ENCODE results near the gene CEP120.

Gene CEP120

DNA sequence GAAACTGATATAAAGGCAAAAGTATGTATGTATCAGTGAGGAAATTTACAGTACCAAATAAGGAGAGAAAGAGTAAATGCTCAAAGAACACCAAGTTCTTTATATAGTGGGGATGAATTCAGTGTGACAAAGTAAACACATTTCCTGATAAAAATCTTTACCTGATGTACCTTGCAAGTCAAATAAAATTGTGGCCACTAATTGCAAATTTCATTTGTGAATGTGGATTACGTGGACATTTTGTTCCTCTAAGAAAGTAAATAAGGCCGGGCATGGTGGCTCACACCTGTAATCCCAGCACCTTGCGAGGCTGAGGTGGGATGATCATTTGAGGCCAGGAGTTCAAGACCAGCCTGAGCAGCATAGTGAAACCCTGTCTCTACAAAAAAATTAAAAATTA lies 25.7 kb downstream of the CEP120 start:
- Histone ChIP-seq H3K4me2 (ENCODE audit: low read length) (no peak overlapping the region), H4K8ac (ENCODE audit: low read depth, low read length) (no peak overlapping the region), H2BK5ac (ENCODE audit: low read length) (no peak overlapping the region), H3K18ac (ENCODE audit: low read length) (no peak overlapping the region), H3K23ac (ENCODE audit: low read length) (no peak overlapping the region), H4K5ac (ENCODE audit: low read length) (no peak overlapping the region), H2BK15ac (replicated peaks; ENCODE audit: low read depth) (no peak overlapping the region), H3K79me1 (ENCODE audit: low read length) (no peaks in the 10 kb centered on the region), H3K36me3 (ENCODE audit: control insufficient read depth, insufficient read depth, low read length) (no peaks in the 10 kb centered on the region), H3K79me2 (ENCODE audit: control insufficient read depth, insufficient read depth, low read length) (no peaks in the 10 kb centered on the region), H2BK120ac (ENCODE audit: low read depth, low read length) (no peak overlapping the region), H3K27me3 (ENCODE audit: insufficient read depth, low read length, poor library complexity) (no peaks in the 10 kb centered on the region), H3K4ac (ENCODE audit: low read depth, low read length) (no peak overlapping the region), H3K56ac (ENCODE audit: low read length) (no peak overlapping the region), H3K27ac (ENCODE audit: low read depth, low read length) (no peak overlapping the region), H3K4me3 (ENCODE audit: low read length) (no peak overlapping the region), H3K4me1 (ENCODE audit: control insufficient read depth, low read depth, low read length) (no peaks in the 10 kb centered on the region), H3K9ac (ENCODE audit: low read length) (no peak overlapping the region), H2AK5ac (ENCODE audit: low read length) (no peak overlapping the region)
- no CpG with 5 or more reads among the region's 3 CpGs for WGBS (ENCODE audit: extremely low coverage, insufficient coverage, low lambda C conversion rate)
- DNase-seq: no peak

DNA sequence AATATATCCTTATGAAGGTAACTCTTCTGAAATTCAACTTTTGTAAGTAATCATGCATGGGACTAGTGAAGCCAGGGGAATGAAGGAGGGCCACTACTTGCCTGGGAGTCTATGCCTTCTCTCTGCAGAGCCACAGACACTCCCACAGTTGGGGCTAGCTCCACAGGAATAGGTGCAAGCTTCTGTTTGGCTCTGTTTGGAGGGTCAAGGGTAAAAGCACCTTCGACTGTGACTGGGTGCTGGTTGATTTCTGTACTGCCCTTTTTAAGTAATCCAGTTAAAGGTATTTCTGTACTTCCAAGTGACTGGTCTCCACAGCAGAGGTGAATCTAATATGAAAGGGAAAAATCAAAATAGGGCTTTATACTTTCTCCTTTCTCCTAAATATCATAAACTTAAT lies 32.2 kb downstream of the CEP120 start:
- no peak overlapping the region for H4K5ac ChIP-seq (ENCODE audit: low read length)
- H3K36me3 ChIP-seq (ENCODE audit: control insufficient read depth, insufficient read depth, low read length): no peaks in the 10 kb centered on the region
- no peak overlapping the region for H3K56ac ChIP-seq (ENCODE audit: low read length)
- H2BK5ac ChIP-seq (ENCODE audit: low read length): no peak overlapping the region
- no peak overlapping the region for H3K23ac ChIP-seq (ENCODE audit: low read length)
- H3K4me1 ChIP-seq (ENCODE audit: control insufficient read depth, low read depth, low read length): no peaks in the 10 kb centered on the region
- no peaks in the 10 kb centered on the region for H3K79me1 ChIP-seq (ENCODE audit: low read length)
- H3K79me2 ChIP-seq (ENCODE audit: control insufficient read depth, insufficient read depth, low read length): no peaks in the 10 kb centered on the region
- no peak overlapping the region for H3K4me3 ChIP-seq (ENCODE audit: low read length)
- no peak overlapping the region for H2BK15ac ChIP-seq (replicated peaks; ENCODE audit: low read depth)
- H3K9ac ChIP-seq (ENCODE audit: low read length): no peak overlapping the region
- no CpG with 5 or more reads among the region's 1 CpG for WGBS (ENCODE audit: extremely low coverage, insufficient coverage, low lambda C conversion rate)
- no peak overlapping the region for H3K4me2 ChIP-seq (ENCODE audit: low read length)
- H3K18ac ChIP-seq (ENCODE audit: low read length): no peak overlapping the region
- H3K27me3 ChIP-seq (ENCODE audit: insufficient read depth, low read length, poor library complexity): no peaks in the 10 kb centered on the region
- no peak overlapping the region for H2AK5ac ChIP-seq (ENCODE audit: low read length)
- no peak overlapping the region for H3K27ac ChIP-seq (ENCODE audit: low read depth, low read length)
- no peak overlapping the region for H2BK120ac ChIP-seq (ENCODE audit: low read depth, low read length)
- DNase-seq: no peak
- no peak overlapping the region for H4K8ac ChIP-seq (ENCODE audit: low read depth, low read length)
- no peak overlapping the region for H3K4ac ChIP-seq (ENCODE audit: low read depth, low read length)

DNA sequence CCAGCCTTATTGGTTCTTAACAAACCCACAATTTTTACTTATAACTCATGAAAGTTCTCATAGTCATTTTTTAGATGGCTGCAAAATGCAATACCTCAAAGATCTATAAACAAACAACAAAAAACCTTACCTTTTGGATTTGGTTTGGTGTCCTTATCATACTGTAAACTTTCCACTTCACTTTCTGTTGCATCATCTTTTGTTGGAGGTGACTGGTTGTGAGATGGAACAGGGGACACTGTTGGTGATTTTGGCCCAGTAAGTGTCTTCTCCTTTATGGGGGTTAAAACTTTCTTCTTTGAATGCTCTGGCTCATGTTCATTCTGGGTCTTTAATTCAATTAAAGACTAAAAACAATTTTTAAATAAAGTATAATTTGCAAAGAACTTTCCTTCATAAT lies 33.4 kb downstream of the CEP120 start:
- no peak overlapping the region for H3K4ac ChIP-seq (ENCODE audit: low read depth, low read length)
- H3K27ac ChIP-seq (ENCODE audit: low read depth, low read length): no peak overlapping the region
- no peak for DNase-seq
- H3K56ac ChIP-seq (ENCODE audit: low read length): no peak overlapping the region
- no peak overlapping the region for H4K5ac ChIP-seq (ENCODE audit: low read length)
- no peak overlapping the region for H4K8ac ChIP-seq (ENCODE audit: low read depth, low read length)
- H3K79me2 ChIP-seq (ENCODE audit: control insufficient read depth, insufficient read depth, low read length): no peaks in the 10 kb centered on the region
- H2AK5ac ChIP-seq (ENCODE audit: low read length): no peak overlapping the region
- H3K4me2 ChIP-seq (ENCODE audit: low read length): no peak overlapping the region
- H3K9ac ChIP-seq (ENCODE audit: low read length): no peak overlapping the region
- H3K36me3 ChIP-seq (ENCODE audit: control insufficient read depth, insufficient read depth, low read length): no peaks in the 10 kb centered on the region
- no peaks in the 10 kb centered on the region for H3K4me1 ChIP-seq (ENCODE audit: control insufficient read depth, low read depth, low read length)
- H3K79me1 ChIP-seq (ENCODE audit: low read length): no peaks in the 10 kb centered on the region
- no peak overlapping the region for H2BK5ac ChIP-seq (ENCODE audit: low read length)
- no peak overlapping the region for H3K23ac ChIP-seq (ENCODE audit: low read length)
- H2BK15ac ChIP-seq (replicated peaks; ENCODE audit: low read depth): no peak overlapping the region
- H2BK120ac ChIP-seq (ENCODE audit: low read depth, low read length): no peak overlapping the region
- no peak overlapping the region for H3K18ac ChIP-seq (ENCODE audit: low read length)
- H3K27me3 ChIP-seq (ENCODE audit: insufficient read depth, low read length, poor library complexity): no peaks in the 10 kb centered on the region
- H3K4me3 ChIP-seq (ENCODE audit: low read length): no peak overlapping the region

DNA sequence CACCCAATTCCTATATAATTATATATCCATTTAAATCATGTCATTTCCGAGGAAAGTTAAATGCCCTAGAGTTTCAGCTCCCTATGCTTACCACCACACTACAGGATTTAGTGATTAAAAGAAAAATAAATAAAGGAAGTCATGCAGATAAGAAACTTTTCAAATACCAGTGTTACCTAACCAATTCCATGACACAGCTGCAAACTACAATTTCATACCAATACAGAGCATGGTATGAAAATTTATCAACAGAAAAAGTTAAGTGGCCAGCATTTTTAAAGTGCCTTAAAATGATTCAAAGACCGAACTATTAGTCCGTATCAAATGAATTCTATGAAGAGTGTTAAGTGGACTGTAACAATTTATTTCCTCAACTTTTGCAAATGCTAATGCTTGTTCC lies 35.9 kb downstream of the CEP120 start:
- Histone ChIP-seq H2BK15ac (replicated peaks; ENCODE audit: low read depth) (no peak overlapping the region), H3K4me3 (ENCODE audit: low read length) (no peak overlapping the region), H3K27me3 (ENCODE audit: insufficient read depth, low read length, poor library complexity) (no peaks in the 10 kb centered on the region), H3K27ac (ENCODE audit: low read depth, low read length) (no peak overlapping the region), H3K9ac (ENCODE audit: low read length) (no peak overlapping the region), H2AK5ac (ENCODE audit: low read length) (no peak overlapping the region), H3K4me1 (ENCODE audit: control insufficient read depth, low read depth, low read length) (no peaks in the 10 kb centered on the region), H3K36me3 (ENCODE audit: control insufficient read depth, insufficient read depth, low read length) (no peaks in the 10 kb centered on the region), H3K23ac (ENCODE audit: low read length) (no peak overlapping the region), H3K4me2 (ENCODE audit: low read length) (no peak overlapping the region), H3K79me2 (ENCODE audit: control insufficient read depth, insufficient read depth, low read length) (no peaks in the 10 kb centered on the region), H3K4ac (ENCODE audit: low read depth, low read length) (no peak overlapping the region), H3K18ac (ENCODE audit: low read length) (no peak overlapping the region), H3K79me1 (ENCODE audit: low read length) (no peaks in the 10 kb centered on the region), H2BK120ac (ENCODE audit: low read depth, low read length) (no peak overlapping the region), H2BK5ac (ENCODE audit: low read length) (no peak overlapping the region), H4K5ac (ENCODE audit: low read length) (no peak overlapping the region), H3K56ac (ENCODE audit: low read length) (no peak overlapping the region), H4K8ac (ENCODE audit: low read depth, low read length) (no peak overlapping the region)
- no peak for DNase-seq
- WGBS (ENCODE audit: extremely low coverage, insufficient coverage, low lambda C conversion rate): no CpG with 5 or more reads among the region's 3 CpGs

DNA sequence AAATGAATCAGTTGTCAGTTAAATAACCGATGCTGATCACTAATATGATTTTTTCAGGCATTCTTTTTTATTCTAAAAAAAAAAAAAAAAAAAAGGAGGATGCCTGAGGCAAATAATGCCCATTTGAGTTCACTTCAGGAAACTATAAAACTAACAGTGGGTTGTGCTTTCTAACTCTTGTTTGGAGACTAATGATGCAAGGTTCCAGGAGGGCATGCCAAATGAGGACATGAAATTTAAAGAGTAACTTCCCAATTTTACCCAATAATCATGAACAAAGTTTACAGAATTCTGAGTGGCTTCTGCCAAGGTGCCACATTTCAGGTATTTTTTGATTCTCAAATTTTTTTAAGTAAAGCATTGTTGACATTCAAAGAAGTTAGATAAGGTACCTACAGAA lies 41.0 kb downstream of the CEP120 start:
- Histone ChIP-seq H2BK5ac (ENCODE audit: low read length) (no peak overlapping the region), H3K27ac (ENCODE audit: low read depth, low read length) (no peak overlapping the region), H3K9ac (ENCODE audit: low read length) (no peak overlapping the region), H3K4ac (ENCODE audit: low read depth, low read length) (no peak overlapping the region), H3K4me3 (ENCODE audit: low read length) (no peak overlapping the region), H3K36me3 (ENCODE audit: control insufficient read depth, insufficient read depth, low read length) (no peaks in the 10 kb centered on the region), H3K4me2 (ENCODE audit: low read length) (no peak overlapping the region), H3K23ac (ENCODE audit: low read length) (no peak overlapping the region), H3K79me2 (ENCODE audit: control insufficient read depth, insufficient read depth, low read length) (no peaks in the 10 kb centered on the region), H3K79me1 (ENCODE audit: low read length) (no peaks in the 10 kb centered on the region), H2BK120ac (ENCODE audit: low read depth, low read length) (no peak overlapping the region), H3K56ac (ENCODE audit: low read length) (no peak overlapping the region), H4K8ac (ENCODE audit: low read depth, low read length) (no peak overlapping the region), H3K18ac (ENCODE audit: low read length) (no peak overlapping the region), H2BK15ac (replicated peaks; ENCODE audit: low read depth) (no peak overlapping the region), H2AK5ac (ENCODE audit: low read length) (no peak overlapping the region), H3K4me1 (ENCODE audit: control insufficient read depth, low read depth, low read length) (no peaks in the 10 kb centered on the region), H4K5ac (ENCODE audit: low read length) (no peak overlapping the region), H3K27me3 (ENCODE audit: insufficient read depth, low read length, poor library complexity) (no peaks in the 10 kb centered on the region)
- no CpG with 5 or more reads among the region's 1 CpG for WGBS (ENCODE audit: extremely low coverage, insufficient coverage, low lambda C conversion rate)
- no peak for DNase-seq

DNA sequence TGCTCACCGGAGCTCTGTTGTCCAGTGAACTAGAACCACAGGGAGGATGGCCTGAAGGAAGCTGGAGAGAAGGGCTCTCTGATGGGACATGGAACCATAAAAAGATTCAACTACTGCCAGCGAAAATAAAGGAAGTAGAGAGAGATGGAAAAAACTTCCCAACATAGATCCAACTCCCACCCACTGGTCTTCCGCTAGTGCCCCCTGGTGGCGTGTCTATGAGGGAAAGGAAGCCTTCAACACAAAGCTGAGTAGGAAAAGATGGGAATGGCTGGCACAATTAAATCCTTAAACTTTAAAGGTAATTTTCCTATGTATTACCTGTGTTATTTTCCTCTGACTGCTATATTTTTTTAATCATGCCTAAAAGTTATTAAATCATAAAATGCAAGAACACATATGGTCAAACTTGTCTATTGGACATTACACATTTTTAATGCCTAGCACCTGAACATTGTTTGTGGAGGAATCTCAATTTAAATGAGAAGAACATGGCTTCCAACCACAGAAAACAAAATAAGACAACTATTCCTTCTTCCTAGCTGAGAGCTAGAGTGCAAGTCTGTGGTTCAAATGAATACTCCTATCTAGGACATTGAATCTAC lies 51.5 kb downstream of the CEP120 start:
- Histone ChIP-seq H3K4me1 (ENCODE audit: control insufficient read depth, low read depth, low read length) (no peaks in the 10 kb centered on the region), H4K8ac (ENCODE audit: low read depth, low read length) (no peak overlapping the region), H3K23ac (ENCODE audit: low read length) (no peak overlapping the region), H3K4ac (ENCODE audit: low read depth, low read length) (no peak overlapping the region), H3K9ac (ENCODE audit: low read length) (no peak overlapping the region), H3K79me1 (ENCODE audit: low read length) (no peaks in the 10 kb centered on the region), H2BK5ac (ENCODE audit: low read length) (no peak overlapping the region), H3K27ac (ENCODE audit: low read depth, low read length) (no peak overlapping the region), H2BK15ac (replicated peaks; ENCODE audit: low read depth) (no peak overlapping the region), H3K4me2 (ENCODE audit: low read length) (no peak overlapping the region), H3K18ac (ENCODE audit: low read length) (no peak overlapping the region), H3K79me2 (ENCODE audit: control insufficient read depth, insufficient read depth, low read length) (no peaks in the 10 kb centered on the region), H4K5ac (ENCODE audit: low read length) (no peak overlapping the region), H2AK5ac (ENCODE audit: low read length) (no peak overlapping the region), H3K4me3 (ENCODE audit: low read length) (no peak overlapping the region), H3K56ac (ENCODE audit: low read length) (no peak overlapping the region), H3K27me3 (ENCODE audit: insufficient read depth, low read length, poor library complexity) (no peaks in the 10 kb centered on the region), H3K36me3 (ENCODE audit: control insufficient read depth, insufficient read depth, low read length) (peaks cover 1% of the 10 kb centered on the region), H2BK120ac (ENCODE audit: low read depth, low read length) (no peak overlapping the region)
- whole genome bisulfite sequencing (ENCODE audit: extremely low coverage, insufficient coverage, low lambda C conversion rate): no CpG with 5 or more reads among the region's 4 CpGs
- DNase-seq: peak; percentile 56

Data from mesendoderm (in vitro differentiated cells).